HG02571 (cell line): Measurements from ENCODE around the gene MAGI1.

Source experiments
- ATAC-seq: cut with Tn5 transposase; IDR thresholded peaks from one replicate; pipeline ENCODE4 v1.9.1; 2021; ENCODE audit warnings: mild to moderate bottlenecking, moderate library complexity; ENCODE audit not compliant: unreplicated experiment

MAGI1 gene

DNA sequence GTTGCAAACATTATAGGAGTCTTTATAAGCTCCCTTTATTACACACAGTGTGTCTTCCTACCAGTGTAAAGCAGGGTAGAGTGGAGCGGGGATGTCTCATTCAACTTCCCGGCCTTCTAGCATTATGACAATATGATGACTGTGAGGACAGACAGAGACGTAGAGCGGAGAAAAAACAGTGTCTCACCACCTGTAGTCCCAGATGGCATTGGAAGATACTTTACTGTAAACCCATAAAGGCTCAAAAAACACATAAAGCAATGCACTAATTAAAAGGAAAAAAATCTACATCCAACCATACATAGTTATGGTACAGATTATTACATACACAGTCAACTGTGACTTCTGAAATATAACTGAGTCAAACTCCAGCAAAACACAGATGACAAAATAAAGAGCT lies 383.7 kb downstream of the MAGI1 start:
- ATAC-seq = no peak

DNA sequence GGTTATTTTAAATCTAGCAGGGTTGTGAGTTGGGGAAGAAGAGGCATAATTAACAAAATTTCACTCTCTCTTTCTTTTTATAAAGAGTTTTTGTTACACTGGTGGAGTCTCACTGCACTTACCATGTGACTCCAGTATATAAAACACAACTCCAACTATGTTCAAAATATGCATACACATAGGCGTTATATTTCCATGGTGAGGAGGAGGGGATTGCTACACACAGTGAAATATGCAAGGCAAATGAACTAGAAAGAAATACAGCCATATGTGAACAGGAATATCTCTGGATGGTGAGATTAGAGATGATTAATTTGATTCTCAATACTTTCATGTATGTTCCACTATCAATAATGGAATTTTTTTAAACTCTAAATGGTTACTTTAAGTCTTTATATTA lies 385.0 kb downstream of the MAGI1 start:
- ATAC-seq = no peak

DNA sequence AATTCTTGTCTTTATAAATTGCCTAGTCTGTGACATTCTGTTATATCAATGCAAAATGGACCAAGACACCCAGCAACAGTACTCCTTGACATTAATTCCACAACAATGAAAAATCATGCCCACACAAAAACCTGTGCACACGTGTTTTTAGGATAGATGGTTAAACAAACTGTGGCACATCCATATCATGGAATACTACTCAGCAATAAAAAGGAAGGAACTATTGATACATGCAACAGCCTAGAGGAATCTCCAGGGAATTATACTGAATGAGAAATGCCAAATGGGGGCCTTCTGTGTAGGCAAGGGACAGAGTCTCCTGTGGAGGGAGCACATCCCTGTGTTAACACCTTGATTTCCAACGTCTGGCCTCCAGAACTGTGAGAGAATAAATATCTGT lies 388.5 kb downstream of the MAGI1 start:
- ATAC-seq = no peak

DNA sequence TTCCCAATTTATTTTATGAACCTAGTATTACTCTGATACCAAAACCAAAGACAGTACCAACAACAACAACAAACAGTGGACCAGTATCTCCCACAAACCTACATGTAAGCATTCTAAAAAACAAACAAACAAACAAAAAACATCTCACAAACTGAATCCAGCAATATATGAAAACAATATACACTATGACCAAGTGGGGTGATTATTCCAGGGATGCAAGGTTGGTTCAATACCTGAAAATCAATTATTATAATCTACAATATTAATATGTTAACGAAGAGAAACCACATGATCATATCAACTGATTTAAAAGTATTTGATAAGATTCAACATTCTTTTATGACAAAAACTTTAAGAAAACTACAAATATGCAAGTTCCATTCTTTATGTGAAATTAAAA lies 391.3 kb downstream of the MAGI1 start:
- no peak for ATAC-seq

DNA sequence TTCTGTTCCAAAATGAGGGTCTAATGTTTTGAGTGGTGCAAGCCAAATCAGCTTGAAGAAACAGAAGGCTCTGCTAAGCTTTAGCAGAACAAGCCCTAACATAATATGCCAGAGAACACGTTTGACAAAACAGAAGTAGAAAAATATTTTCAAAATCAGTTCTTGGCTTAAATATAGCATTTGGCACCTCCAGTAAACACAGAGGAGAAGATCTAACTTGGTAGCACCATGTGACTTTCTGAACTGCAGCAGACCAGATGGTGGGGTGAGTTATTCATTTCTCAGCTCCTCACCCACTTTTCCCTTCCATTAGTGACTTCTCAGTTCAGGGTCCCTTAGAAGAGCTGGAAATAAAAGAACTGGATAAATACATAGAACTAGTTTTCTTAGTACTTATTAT lies 395.8 kb downstream of the MAGI1 start:
- ATAC-seq = no peak

DNA sequence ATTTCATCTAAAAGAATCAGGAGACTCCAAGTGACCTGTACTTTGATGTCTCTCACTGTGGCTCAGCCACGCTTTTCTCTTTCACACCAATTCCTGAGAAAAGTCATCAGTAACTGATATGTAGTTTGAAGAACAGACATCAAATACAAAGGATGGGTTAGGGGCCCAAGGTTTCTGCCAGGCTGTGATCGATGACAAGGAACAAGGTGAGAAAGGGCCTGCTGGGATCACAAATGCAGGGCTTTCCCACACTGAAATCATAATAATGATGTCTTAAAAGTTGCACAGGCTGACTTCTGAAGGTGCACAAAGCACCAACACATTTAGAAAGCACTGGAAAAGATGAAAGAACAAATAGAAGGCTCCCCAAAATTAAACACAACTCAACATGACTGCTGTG lies 396.9 kb downstream of the MAGI1 start:
- ATAC-seq = no peak

DNA sequence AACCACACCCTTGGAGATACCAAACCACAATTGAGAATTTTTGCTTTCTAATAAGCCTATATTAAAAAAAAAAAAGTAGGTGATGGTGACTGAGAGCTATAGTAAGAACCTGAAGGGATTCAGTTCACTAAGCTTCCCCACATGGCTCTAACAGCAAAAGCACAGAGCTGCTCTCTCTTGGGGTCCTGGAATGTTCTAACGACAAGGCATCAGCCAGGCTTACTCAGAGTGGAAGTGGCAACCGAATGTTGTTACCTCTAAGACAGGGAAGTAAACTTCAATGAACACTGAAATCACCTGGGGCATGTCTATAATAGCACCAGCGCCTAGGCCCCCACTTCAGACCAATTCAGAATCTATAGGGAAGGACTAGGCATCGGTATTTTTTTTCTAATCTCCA lies 397.7 kb downstream of the MAGI1 start:
- ATAC-seq = no peak

DNA sequence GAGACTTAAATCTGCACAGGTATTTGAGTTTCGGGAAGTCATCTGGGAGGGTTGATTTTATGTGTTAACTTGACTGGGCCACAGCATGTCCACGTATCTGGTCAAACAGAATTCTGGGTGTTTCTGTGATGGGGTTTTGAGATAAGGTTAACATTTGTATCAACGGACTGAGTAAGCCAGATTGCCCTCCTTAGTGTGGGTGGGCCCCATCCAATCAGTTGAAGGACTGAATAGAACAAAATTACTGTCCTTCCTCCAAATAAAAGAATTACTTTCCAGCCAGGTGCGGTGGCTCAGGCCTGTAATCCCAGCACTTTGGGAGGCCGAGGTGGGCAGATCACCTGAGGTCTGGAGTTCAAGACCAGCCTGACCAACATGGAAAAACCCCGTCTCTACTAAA lies 399.3 kb downstream of the MAGI1 start:
- no peak for ATAC-seq

DNA sequence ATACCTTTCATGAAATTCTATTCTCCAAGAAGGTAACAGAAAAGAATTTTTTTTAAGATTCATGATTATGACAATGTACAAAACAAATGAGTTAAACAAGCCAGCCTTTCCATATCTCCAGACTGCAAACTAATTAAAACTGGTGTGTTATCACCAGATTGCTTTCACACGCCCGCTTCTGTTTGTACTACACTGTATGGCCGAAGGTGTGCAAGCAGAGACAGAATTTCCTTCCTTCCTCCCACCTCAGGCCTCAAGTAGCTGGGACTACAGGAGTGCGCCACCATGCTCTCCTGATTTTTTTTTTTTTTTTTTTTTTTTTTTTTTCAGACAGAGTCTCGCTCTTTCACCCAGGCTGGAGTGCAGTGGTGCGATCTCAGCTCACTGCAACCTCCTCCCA lies 400.4 kb downstream of the MAGI1 start:
- ATAC-seq = no peak

DNA sequence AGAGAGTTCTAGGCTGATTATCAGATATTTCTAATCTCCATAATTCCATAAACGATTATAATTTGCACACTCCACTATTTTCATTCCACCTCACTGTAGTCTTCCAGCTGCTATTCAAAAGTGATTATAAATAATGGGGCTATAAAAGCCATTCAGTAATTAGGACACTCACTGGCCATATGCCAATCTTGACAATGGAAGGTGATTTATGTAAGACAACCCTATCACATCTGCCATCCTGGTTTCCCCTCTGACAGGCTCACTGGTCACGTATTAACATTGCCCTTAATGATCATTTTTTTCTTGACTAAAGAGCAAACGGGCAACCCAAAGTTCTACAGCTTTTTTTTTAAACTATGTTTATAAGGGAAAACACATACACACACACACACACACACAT lies 402.4 kb downstream of the MAGI1 start:
- no peak for ATAC-seq

DNA sequence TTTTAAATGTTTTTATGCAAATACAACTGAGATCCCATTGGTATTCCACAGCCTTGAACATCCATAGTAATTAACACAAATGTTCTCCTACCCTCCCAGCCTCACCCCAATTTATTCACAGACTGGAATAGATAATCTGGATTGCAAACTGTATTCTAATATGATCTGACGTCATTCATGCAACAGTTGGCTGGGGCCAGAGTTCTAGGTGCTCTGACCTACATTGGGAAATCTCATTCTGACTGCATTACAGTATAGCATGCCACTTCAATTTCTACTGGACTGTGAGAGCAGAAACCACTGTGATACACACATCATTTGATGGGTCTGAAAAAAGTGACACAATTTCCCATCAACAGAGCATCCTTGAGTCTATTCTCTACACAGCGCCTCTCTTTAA lies 403.1 kb downstream of the MAGI1 start:
- ATAC-seq = no peak

DNA sequence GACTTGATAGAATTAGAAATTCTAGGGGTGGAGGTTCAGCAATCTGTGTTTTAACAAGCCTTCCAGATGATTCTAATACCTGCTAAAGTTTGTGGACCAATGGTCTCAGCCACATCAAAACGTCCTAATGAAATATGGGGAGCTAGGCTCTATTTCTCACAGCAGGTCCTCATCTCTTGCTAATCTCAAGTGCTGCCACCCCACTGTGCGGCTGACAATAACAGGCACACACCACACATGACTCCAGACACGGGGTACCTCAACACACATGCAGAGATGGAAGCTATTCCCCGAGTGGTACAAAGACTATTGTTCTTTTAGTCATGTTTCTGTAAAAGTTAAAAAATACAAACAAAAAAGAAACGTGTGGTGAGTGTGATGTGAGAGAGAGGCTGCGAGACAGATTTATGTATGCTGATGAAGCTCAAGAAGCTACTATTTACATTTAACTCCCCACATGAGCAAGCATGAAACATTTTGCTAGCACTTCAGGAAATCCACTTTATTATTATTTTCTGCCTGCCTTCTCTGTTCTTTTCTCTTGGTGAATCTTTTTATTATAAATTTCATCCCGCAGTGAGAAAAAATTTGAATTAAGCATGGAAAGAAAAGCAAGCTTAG lies 405.6 kb downstream of the MAGI1 start:
- no peak for ATAC-seq

DNA sequence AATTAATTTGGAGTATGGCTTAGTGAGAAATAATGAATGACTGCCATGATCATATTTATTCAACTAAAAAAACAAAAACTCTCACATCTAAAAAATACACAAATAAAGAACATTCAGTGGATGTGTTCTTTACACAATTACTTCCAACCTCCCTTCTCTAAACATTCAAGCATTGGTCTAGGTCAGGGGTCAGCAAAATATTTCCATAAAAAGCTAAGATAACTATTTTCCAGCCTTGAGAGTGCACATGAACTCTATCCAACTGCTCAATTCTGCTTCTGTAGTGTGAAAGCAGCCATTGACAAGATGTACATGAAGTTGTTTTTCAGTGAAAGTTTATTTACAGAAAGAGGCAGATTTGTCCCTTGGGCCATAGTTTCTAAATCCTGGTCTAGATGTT lies 406.3 kb downstream of the MAGI1 start:
- no peak for ATAC-seq

DNA sequence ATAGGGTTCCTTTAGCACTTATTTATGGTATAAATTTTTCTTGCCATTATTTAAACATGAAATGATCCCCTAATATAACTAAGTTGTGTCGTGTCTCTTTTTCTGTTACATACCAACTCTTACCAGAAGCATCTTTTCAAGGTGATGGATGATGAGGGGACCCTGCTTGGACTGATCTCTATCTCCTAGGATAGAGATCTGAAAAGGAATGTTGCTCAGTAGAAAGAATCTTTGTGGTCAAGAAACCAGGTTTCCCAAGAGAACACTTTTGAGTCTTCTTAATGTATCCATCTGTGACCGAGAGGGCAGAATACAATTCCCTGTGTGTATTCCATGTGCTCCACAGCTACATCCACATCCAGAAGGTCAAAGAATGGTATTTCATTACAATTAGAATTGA lies 409.7 kb downstream of the MAGI1 start:
- ATAC-seq = no peak

DNA sequence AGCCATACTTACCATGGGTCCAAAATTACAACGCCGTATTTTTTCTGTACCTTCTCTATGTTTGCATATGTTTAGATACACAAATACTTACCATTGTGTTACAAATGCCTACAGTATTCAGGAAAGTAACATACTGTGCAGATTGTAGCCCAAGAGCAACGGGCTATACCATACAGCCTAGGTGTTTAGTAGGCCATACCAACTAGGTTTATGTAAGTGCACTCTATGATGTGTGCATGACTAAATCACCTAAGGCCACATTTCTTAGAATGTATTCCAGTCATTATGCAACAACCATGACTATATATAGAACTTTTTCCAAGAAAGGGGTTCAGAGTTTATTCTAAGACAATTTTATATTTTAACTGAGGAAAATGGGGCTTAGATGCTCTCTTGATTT lies 411.7 kb downstream of the MAGI1 start:
- no peak for ATAC-seq

DNA sequence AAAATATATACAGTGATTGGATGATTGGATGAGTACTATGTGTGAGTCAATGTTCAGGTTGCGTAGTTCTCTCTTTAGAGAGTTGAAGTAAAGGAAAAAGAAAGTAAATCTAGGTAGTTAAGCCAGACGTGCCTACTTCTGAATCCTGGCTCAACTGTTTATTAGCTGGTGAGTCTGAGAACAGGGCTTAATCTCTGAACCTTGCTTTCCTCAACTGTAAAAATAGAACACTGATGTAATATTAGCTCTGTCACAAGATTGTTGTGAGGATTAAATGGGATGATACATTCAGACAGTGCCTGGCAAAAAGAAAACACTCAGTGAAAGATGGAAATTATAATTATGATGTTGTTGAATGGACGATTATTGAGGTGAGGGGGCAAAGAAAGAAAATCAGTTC lies 413.4 kb downstream of the MAGI1 start:
- ATAC-seq = no peak

DNA sequence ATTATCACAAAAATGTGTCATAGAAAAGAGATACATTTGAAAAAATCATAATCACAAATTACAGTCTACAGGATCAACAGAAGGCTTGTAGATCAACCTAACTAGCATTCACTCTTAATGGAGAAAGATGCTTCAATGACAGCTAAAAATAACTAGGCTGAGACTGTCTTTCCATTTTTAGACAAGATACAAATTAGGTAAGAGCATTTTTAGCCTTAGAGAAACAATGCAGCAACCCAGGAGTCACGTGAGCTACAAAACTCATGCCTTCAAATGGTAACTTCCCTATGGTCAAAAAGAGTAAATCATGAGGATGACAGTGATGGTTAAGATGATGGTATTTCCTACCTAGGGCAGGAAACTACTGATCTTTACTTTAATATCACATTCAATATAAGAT lies 415.4 kb downstream of the MAGI1 start:
- no peak for ATAC-seq

DNA sequence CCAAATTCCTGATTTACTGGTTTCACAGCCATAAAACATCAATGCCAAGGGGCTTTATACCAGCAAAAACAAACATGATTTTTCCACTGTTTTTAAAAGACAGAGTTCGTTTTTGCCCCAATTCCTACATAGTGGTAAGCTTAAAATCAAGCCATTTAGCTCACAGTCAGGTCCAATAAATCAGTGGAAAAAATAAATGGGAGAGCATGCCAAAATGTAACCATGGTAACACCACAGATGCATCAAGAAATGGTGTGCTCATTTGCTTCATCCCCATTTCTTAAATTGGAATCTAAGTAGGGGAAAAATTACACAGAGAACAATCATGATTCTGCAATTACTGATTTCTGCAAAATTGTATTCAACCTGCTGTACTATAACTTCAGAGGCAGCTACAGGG lies 418.8 kb downstream of the MAGI1 start:
- ATAC-seq = no peak

DNA sequence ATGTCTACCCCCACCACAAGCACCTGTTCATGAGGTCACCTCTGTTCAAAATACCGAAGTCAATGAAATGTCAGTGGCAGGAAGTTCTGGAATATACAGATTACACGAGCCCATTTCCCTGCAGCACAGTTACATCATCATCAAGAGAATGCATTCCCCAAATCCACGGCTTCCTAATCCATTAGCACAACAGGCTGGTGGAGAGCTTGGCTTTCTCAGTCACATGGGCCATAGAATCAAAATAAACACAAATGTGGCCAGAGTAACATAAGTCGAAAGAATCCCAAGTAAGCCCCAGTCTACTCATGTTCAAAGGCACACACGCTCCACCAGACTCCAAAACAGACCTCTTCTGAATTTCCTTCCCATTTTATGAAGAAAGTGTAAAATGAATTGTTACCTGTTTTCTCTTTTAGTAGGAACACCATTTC lies 419.3 kb downstream of the MAGI1 start:
- ATAC-seq = no peak

DNA sequence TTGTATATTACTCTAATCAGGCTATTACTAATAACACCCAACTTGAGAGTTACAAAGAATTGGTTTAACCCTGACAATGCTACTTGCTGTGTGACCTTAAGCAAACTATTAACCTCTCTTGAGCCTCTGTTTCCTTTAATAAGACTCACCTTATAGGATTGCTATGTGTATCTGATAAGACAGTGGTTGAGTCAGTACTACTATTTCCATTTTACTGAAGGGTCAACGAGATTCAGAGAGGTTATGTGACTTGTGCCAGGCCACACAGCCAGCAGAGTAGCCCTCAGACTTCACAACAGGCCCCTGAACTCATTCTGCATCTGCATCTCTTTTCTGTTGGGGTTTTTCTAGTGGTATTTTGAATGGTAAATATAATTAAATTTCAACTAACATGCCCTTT lies 420.1 kb downstream of the MAGI1 start:
- ATAC-seq = no peak

DNA sequence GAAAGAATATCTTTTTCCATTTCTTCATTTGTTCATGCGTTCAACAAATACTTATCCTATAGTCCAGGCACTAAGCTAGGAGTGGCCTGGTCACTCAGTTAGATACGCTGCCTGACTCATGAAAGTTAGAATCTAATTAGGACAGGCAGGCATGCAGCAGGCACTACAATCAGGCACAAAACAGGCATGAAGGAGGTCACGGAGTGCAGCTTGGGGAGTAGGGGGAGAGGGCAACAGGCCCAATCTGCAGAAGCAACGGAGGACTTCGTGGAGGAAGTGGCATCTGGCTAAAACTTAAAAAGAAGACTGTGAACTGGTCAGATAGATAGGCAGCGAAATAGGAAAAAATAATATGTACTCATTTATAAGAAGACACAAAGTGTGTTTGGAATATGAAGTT lies 420.9 kb downstream of the MAGI1 start:
- no peak for ATAC-seq

DNA sequence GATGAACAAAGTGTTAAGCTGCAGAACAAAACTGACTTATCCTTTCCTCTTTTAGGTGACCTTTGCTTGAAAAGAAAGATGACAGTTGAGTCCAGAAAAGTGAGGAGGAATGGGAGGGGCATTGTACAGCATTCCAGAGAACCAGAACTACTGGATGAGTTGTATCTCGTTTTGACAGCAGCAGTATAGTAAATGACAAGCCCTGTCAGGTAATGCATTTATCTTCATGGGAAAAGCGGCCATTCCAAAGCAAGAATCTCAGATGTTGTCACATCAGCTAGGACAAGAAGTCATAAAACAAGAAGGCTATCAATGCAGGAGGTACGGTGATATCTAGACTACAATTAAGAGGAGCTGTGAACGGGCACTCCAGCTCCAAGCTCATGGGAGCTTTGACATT lies 421.5 kb downstream of the MAGI1 start:
- no peak for ATAC-seq

DNA sequence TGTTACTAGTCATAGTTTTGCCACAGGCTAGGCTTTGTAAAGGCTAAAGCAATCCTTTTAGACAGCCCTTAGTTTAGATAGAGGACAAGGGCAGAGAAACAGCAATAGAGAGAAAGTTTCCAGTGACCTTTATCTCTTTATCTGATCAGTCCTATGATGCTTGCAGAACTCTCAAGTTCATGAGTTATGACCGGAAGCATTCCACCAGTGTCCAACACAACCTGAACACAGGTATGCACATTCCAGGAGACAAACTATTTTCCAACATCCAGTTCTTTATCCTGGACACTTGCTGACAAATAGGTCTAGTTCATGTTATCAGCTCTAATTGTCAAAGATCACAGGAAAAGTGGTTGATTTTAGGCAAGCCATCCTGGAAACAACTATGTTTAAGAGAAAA lies 422.2 kb downstream of the MAGI1 start:
- no peak for ATAC-seq

DNA sequence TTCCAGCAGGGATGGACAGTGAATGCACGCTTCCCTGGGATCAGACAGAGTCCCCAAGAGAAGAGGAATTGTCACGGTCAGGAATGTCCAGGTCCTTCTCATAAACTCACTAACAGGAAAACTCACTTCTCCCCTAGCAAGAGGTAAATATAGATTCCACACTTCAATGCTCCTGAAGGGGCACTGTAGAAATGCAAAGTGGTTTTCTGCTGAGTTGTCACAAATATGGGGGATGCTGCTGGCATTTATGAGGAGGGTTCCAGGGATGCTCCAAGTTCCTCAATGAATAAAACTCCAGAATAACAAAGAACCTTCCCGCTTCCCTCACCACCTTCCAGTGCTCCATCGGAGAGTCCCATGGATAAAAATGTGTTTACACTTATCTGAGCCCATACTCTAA lies 423.4 kb downstream of the MAGI1 start:
- no peak for ATAC-seq
